Lower leg skin (tissue), 3 donors: ENCODE results near the gene AP1M1.

Source experiments
- POLR2A ChIP-seq, 2 donors: fragments of 450-650 bp; IDR thresholded peaks; one replicate each; pipeline ENCODE4 v1.6.1; 2016 to 2017; ENCODE audit warnings: antibody characterized with exemption in 2 of 2, mild to moderate bottlenecking in 1 of 2, moderate library complexity in 1 of 2
- TF ChIP-seq, protein P1 (sequence below), 3 donors: fragments of 450-650 bp; IDR thresholded peaks; one replicate each; pipeline ENCODE4 v1.5.1; 2016; ENCODE audit warnings: antibody characterized with exemption in 3 of 3, mild to moderate bottlenecking in 3 of 3, moderate library complexity in 2 of 3

DNA sequence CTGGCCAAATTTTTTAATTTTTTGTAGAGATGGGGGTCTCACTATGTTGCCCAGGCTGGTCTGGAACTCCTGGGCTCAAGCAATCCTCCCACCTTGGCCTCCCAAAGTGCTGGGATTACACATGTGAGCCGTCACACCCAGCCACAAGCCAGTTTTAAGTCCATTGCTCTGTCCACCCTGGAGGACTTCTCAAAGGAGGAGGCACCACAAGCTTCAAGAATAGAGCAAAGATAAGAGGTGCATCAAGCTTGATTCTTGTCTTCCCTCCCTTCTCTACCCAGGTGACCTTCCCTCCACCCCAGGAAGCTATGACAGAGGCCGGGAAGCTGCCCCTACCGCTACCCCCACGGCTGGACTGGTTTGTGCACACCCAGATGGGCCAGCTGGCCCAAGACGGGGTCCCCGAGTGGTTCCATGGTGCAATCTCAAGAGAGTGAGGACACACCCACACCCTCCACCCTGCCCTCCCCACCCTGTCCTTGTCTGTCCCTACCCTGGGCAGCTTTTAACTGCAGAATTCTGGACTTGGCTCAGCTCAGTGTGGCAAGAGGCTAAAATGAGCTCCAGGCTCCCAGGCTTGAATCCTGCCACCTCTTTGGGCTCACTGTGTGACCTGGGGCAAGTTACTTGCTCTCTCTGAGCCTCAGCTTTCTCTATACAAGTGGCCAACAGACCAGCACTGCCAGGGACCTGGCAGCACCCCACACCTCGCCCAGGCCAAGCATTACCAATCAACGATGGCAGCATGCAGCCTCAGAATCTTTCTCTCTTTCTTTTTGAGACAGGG, 49.1 kb upstream of the AP1M1 start:
- TF ChIP-seq POLR2A (IDR thresholded peaks at IDR 0.05), result no peak
- TF ChIP-seq, protein P1, sequence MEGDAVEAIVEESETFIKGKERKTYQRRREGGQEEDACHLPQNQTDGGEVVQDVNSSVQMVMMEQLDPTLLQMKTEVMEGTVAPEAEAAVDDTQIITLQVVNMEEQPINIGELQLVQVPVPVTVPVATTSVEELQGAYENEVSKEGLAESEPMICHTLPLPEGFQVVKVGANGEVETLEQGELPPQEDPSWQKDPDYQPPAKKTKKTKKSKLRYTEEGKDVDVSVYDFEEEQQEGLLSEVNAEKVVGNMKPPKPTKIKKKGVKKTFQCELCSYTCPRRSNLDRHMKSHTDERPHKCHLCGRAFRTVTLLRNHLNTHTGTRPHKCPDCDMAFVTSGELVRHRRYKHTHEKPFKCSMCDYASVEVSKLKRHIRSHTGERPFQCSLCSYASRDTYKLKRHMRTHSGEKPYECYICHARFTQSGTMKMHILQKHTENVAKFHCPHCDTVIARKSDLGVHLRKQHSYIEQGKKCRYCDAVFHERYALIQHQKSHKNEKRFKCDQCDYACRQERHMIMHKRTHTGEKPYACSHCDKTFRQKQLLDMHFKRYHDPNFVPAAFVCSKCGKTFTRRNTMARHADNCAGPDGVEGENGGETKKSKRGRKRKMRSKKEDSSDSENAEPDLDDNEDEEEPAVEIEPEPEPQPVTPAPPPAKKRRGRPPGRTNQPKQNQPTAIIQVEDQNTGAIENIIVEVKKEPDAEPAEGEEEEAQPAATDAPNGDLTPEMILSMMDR (IDR thresholded peaks at IDR 0.05), result no peak
